ENCODE results near the gene SSR3. TPM values are rescaled to one million over a fixed set of nuclear protein-coding genes. Genes with fewer than 3 reads are reported as not detected.

The SSR3 gene
- total and polyA plus RNA-seq, 9 of the 15 experiments (the other 6 are each of a cell fraction or from before 2014, with no cell fraction given) = 104 to 464 (median 307) TPM

GRCh38 chr3:156579427-156579851 is 24.5 kb upstream of the SSR3 start (continued):
- TF ChIP-seq ZBTB26 (CRISPR knock-in tag; IDR thresholded peaks at IDR 0.05) = no peak
- peak; percentile 80 for TF ChIP-seq NFE2 (IDR thresholded peaks at IDR 0.05; ENCODE audit: low read depth)
- TF ChIP-seq WHSC1 (IDR thresholded peaks at IDR 0.05; ENCODE audit: low read length) = no peak
- peak; percentile 34; the same call in 1 of the 2 replicates for TF ChIP-seq EP400 (IDR thresholded peaks at IDR 0.05)
- no peak for TF ChIP-seq TEAD1 (CRISPR knock-in tag; IDR thresholded peaks at IDR 0.05)
- TF ChIP-seq KDM2B (CRISPR knock-in tag; IDR thresholded peaks at IDR 0.05) = no peak
- TF ChIP-seq ATF6 (CRISPR knock-in tag; IDR thresholded peaks at IDR 0.05) = no peak
- no peak for TF ChIP-seq BDP1 (IDR thresholded peaks at IDR 0.05; ENCODE audit: insufficient read depth, insufficient read length)
- no peak for TF ChIP-seq SUPT5H (IDR thresholded peaks at IDR 0.05)
- no peak for TF ChIP-seq CREB3 (tag; conservative IDR thresholded peaks at IDR 0.05; ENCODE audit: low read depth)
- no peak for TF ChIP-seq CHD4 (IDR thresholded peaks at IDR 0.05; ENCODE audit: insufficient read depth, insufficient replicate concordance, low read depth, low read length, poor library complexity, severe bottlenecking)
- no peak for TF ChIP-seq IFI16 (CRISPR knock-in tag; IDR thresholded peaks at IDR 0.05)
- no peak for TF ChIP-seq PKNOX1 (IDR thresholded peaks at IDR 0.05)
- no peak for TF ChIP-seq POLR2G (IDR thresholded peaks at IDR 0.05; ENCODE audit: low read depth, low read length)
- TF ChIP-seq ETS1 (conservative IDR thresholded peaks at IDR 0.05; ENCODE audit: control insufficient read depth, low read depth, low read length) = no peak
- TF ChIP-seq E2F3 (CRISPR knock-in tag; IDR thresholded peaks at IDR 0.05) = no peak
- peak; percentile 85 for TF ChIP-seq LEF1 (IDR thresholded peaks at IDR 0.05)
- 0 out of 2 replicates have a peak, but pooled peaks have one; percentile 49 for TF ChIP-seq SP1 (CRISPR knock-in tag; IDR thresholded peaks at IDR 0.05)
